HepG2 (cell line): ENCODE results near the gene TOP2A. TPM values are rescaled to one million over a fixed set of nuclear protein-coding genes. Genes with fewer than 3 reads are reported as not detected.

Experiments used
- ATAC-seq: fragments of 200-7000 bp; cut with Tn5 transposase; 3 replicates; pipeline ENCODE4 v1.9.1; 2020; ENCODE audit warnings: mild to moderate bottlenecking, moderate library complexity
- BruUV-seq: library from RNA; stranded (reverse); fragments of 400-500 nt; replicated peaks from 2 replicates; lab custom pipeline; 2021; lab: Mats Ljungman, UMichigan
- CTCF ChIA-PET: fragments of 300-600 bp; formaldehyde crosslinking; extraction: SDS; loops from one replicate; lab custom pipeline; 2021; ENCODE audit warnings: low total read pairs, inconsistent platforms, low intra/inter-chr PET ratio; lab: Yijun Ruan, JAX
- POLR2A ChIA-PET: fragments of 350-600 bp; sonication (Branson Sonifier 250); formaldehyde crosslinking; loops from one replicate; lab custom pipeline; 2020; ENCODE audit warnings: antibody characterized with exemption, inconsistent platforms; lab: Yijun Ruan, JAX
- DNase-seq: peaks from one replicate; pipeline ENCODE4 v3.0.0-alpha.2; 2015; ENCODE audit warnings: low spot score
- FAIRE-seq: peaks from 3 replicates; lab custom pipeline; 2011; peaks lifted over from hg19 to GRCh38; lab: Jason Lieb, UNC
- H2AFZ ChIP-seq: one replicate; pipeline ENCODE4 v1.6.1; 2011; ENCODE audit warnings: low read length, inconsistent platforms
- H3K27ac ChIP-seq: fragments of 300-600 bp; 3 replicates; pipeline ENCODE4 v1.8.0; 2011; ENCODE audit warnings: mixed run types, mild to moderate bottlenecking, mixed read lengths, low read length, inconsistent platforms; ENCODE audit not compliant: insufficient read depth; ENCODE audit errors: extremely low read length
- H3K27me3 ChIP-seq, 2 experiments: fragments of 200-600 bp in 1 of 2; 2 replicates in 1 of 2; 3 replicates in 1 of 2; pipeline versions ENCODE4 v1.6.0 to v1.8.0; 2011; ENCODE audit warnings: low read length in 2 of 2, mild to moderate bottlenecking in 2 of 2, moderate library complexity in 2 of 2, inconsistent platforms in 1 of 2; ENCODE audit not compliant: insufficient read depth in 2 of 2, control insufficient read depth in 1 of 2
- H3K36me3 ChIP-seq, 2 experiments: fragments of 200-600 bp in 1 of 2; replicated peaks in 1 of 2; 2 replicates in 1 of 2; 3 replicates in 1 of 2; pipeline versions ENCODE4 v1.5.1 to v1.8.0; 2011; ENCODE audit warnings: low read length in 2 of 2, inconsistent platforms in 1 of 2; ENCODE audit not compliant: insufficient read depth in 2 of 2, control insufficient read depth in 1 of 2
- H3K4me1 ChIP-seq: 2 replicates; pipeline ENCODE4 v1.5.1; 2012; ENCODE audit warnings: low read length, inconsistent platforms; ENCODE audit not compliant: insufficient read depth
- H3K4me2 ChIP-seq: 2 replicates; pipeline ENCODE4 v1.6.0; 2011; ENCODE audit warnings: low read depth, low read length, inconsistent platforms
- H3K4me3 ChIP-seq, 3 experiments: fragments of 200-600 bp in 1 of 3; sonication (generic), shearing (Covaris generic) in 1 of 3; replicated peaks in 1 of 3; 2 replicates each; pipeline ENCODE4 v1.5.1; 2011 to 2016; ENCODE audit warnings: low read length in 3 of 3, inconsistent platforms in 2 of 3, low read depth in 2 of 3, mild to moderate bottlenecking in 2 of 3, control low read depth in 1 of 3, mixed read lengths in 1 of 3; ENCODE audit not compliant: insufficient read depth in 1 of 3
- H3K79me2 ChIP-seq: one replicate; pipeline ENCODE4 v1.6.1; 2011; ENCODE audit warnings: low read length, inconsistent platforms; ENCODE audit not compliant: insufficient read depth
- H3K9ac ChIP-seq: 2 replicates; pipeline ENCODE4 v1.6.0; 2011; ENCODE audit warnings: mild to moderate bottlenecking, low read depth, low read length, inconsistent platforms; ENCODE audit not compliant: insufficient read depth
- H3K9me3 ChIP-seq: 2 replicates; pipeline ENCODE4 v1.5.1; 2012; ENCODE audit warnings: mild to moderate bottlenecking, low read length
- H4K20me1 ChIP-seq: 2 replicates; pipeline ENCODE4 v1.6.0; 2011; ENCODE audit warnings: inconsistent platforms, mild to moderate bottlenecking, low read length, moderate library complexity; ENCODE audit not compliant: insufficient read depth
- ATAD3A ChIP-seq: sonication (generic); formaldehyde crosslinking; IDR thresholded peaks from 2 replicates; pipeline ENCODE4 v1.4.0; 2020; ENCODE audit warnings: missing genetic modification reagents
- CREM ChIP-seq, 2 experiments: sonication (generic) in 1 of 2; formaldehyde crosslinking in 1 of 2; IDR thresholded peaks; 2 replicates each; pipeline versions ENCODE4 v1.4.0 to v1.6.1; 2016 to 2020; ENCODE audit warnings: antibody characterized with exemption in 1 of 2, mild to moderate bottlenecking in 1 of 2, missing genetic modification reagents in 1 of 2
- GFI1 ChIP-seq: sonication (generic); formaldehyde crosslinking; IDR thresholded peaks from 2 replicates; pipeline ENCODE4 v1.5.0; 2020; ENCODE audit warnings: missing genetic modification reagents, mild to moderate bottlenecking, borderline replicate concordance
- HNRNPLL ChIP-seq: fragments of 200-400 bp; formaldehyde crosslinking; IDR thresholded peaks from 2 replicates; pipeline ENCODE4 v1.6.1; 2017; ENCODE audit warnings: mild to moderate bottlenecking, low read depth, low read length; ENCODE audit not compliant: poor library complexity, severe bottlenecking
- HOXA5 ChIP-seq: sonication (generic); formaldehyde crosslinking; IDR thresholded peaks from 2 replicates; pipeline ENCODE4 v1.4.0; 2020; ENCODE audit warnings: missing genetic modification reagents
- HOXA7 ChIP-seq: sonication (generic); formaldehyde crosslinking; IDR thresholded peaks from 2 replicates; pipeline ENCODE4 v1.8.1; 2022; ENCODE audit warnings: mild to moderate bottlenecking, missing genetic modification reagents, moderate library complexity
- NFIB ChIP-seq: sonication (generic); formaldehyde crosslinking; IDR thresholded peaks from 2 replicates; pipeline ENCODE4 v1.9.0; 2021; ENCODE audit warnings: missing genetic modification reagents, mild to moderate bottlenecking, borderline replicate concordance
- POLR2AphosphoS5 ChIP-seq: IDR thresholded peaks from 2 replicates; pipeline ENCODE4 v1.6.1; 2012; ENCODE audit warnings: low read depth, low read length
- SAP130 ChIP-seq: IDR thresholded peaks from 2 replicates; pipeline ENCODE4 v1.6.1; 2016; ENCODE audit warnings: low read depth
- TCF12 ChIP-seq, 2 experiments: fragments of 450-650 bp in 1 of 2; sonication (generic) in 1 of 2; formaldehyde crosslinking in 1 of 2; IDR thresholded peaks; 2 replicates each; pipeline versions ENCODE4 v1.6.1 to v1.8.0; 2017 to 2022; ENCODE audit warnings: antibody characterized with exemption in 1 of 2, mild to moderate bottlenecking in 1 of 2, missing genetic modification reagents in 1 of 2, moderate library complexity in 1 of 2
- ZNF557 ChIP-seq: sonication (generic); formaldehyde crosslinking; IDR thresholded peaks from 2 replicates; pipeline ENCODE4 v1.4.0; 2020; ENCODE audit warnings: missing genetic modification reagents
- ZNF614 ChIP-seq: IDR thresholded peaks from 2 replicates; pipeline ENCODE4 v1.6.1; 2018; ENCODE audit warnings: missing biosample characterization, missing genetic modification reagents, inconsistent platforms, borderline replicate concordance
- ZNF710 ChIP-seq: sonication (generic); formaldehyde crosslinking; IDR thresholded peaks from 2 replicates; pipeline ENCODE4 v1.5.0; 2020; ENCODE audit warnings: mild to moderate bottlenecking, missing genetic modification reagents, borderline replicate concordance
- ZNF747 ChIP-seq: sonication (generic); formaldehyde crosslinking; IDR thresholded peaks from 2 replicates; pipeline ENCODE4 v1.8.1; 2023; ENCODE audit warnings: missing genetic modification reagents, mild to moderate bottlenecking, borderline replicate concordance
- ZNF761 ChIP-seq: sonication (generic); formaldehyde crosslinking; conservative IDR thresholded peaks from 2 replicates; pipeline ENCODE4 v1.4.0; 2020; ENCODE audit warnings: mild to moderate bottlenecking, missing genetic modification reagents
- ZNF768 ChIP-seq: sonication (generic); formaldehyde crosslinking; IDR thresholded peaks from 2 replicates; pipeline ENCODE4 v1.4.0; 2020; ENCODE audit warnings: missing genetic modification reagents
- WGBS: methylation state at CpG from one replicate; pipeline ENCODE4 v1.1.6; 2017; ENCODE audit warnings: low lambda C conversion rate; 5-methylcytosine and 5-hydroxymethylcytosine counted together
- in situ Hi-C: cut with HindIII; loops from 2 replicates; pipeline ENCODE4 v1.10.0; 2017; ENCODE audit warnings: low pct_unique_long_range_greater_than_20kb; ENCODE audit not compliant: extremely low pct_ligation_motif_present
- intact Hi-C: fragments of 100-400 bp; cut with micrococcal nuclease; formaldehyde crosslinking; loops from one replicate; pipeline ENCODE4 v1.10.0; 2022; ENCODE audit not compliant: unreplicated experiment
- polyA plus RNA-seq, 8 experiments: library from polyadenylated mRNA; depleted of rRNA in 3 of 8; stranded (reverse) in 7 of 8; unstranded in 1 of 8; fragments of >200 nt; fragmentation: Illumina TruSeq in 4 of 8; extraction: Trizol in 4 of 8; gene quantifications; 2 replicates each; pipeline versions ENCODE4 v1.2.1 to v1.2.3, GENCODE V29; 2011 to 2016; ENCODE audit warnings: low read depth in 4 of 8, missing spikeins in 1 of 8, mixed read lengths in 1 of 8; ENCODE audit not compliant: insufficient read depth in 1 of 8
- total RNA-seq, 5 experiments: library from RNA; depleted of rRNA; stranded (reverse); fragments of >200 nt; fragmentation: Illumina TruSeq; extraction: Trizol; gene quantifications; 2 replicates each; pipeline ENCODE4 v1.2.3, GENCODE V29; 2016; ENCODE audit warnings: low read depth in 1 of 5
- TF ChIP-seq, protein P1 (sequence below): sonication (generic); formaldehyde crosslinking; IDR thresholded peaks from 2 replicates; pipeline ENCODE4 v1.8.0; 2022; ENCODE audit warnings: missing genetic modification reagents, mild to moderate bottlenecking, inconsistent platforms, borderline replicate concordance
- TF ChIP-seq, protein P2 (sequence below): fragments of 450-650 bp; IDR thresholded peaks from 2 replicates; pipeline ENCODE4 v1.6.1; 2017

TOP2A gene
- total and polyA plus RNA-seq, 2 of the 13 experiments (the other 11 are each of a cell fraction or from before 2014, with no cell fraction given): 108 to 327 TPM

- DNase-seq: peak; percentile 58
- Histone ChIP-seq H3K9me3 (no peaks in the 10 kb centered on the region), H3K4me1 (peaks cover 55% of the 10 kb centered on the region), H3K27me3 (no peaks in the 10 kb centered on the region; a peak in 1 of 5 replicates), H3K4me3 (no peak overlapping the region), H3K79me2 (no peaks in the 10 kb centered on the region), H3K4me2 (no peak overlapping the region), H2AFZ (no peak overlapping the region), H3K27ac (no peak overlapping the region), H4K20me1 (no peaks in the 10 kb centered on the region), H3K36me3 (peaks cover 13 to 14% of the 10 kb centered on the region in 2 experiments), H3K9ac (no peak overlapping the region)
- peak; percentile 74 for ATAC-seq
- FAIRE-seq: peak; percentile 37
- CTCF ChIA-PET: interaction anchor here (0.9 to 5.1 kb wide), 3 partner anchors 15 to 65 kb away, joined by 3 to 157 read pairs (median 5); no protein-coding TSS in a partner anchor
- 79% methylated on average over 12 of the region's 29 CpGs for WGBS
- POLR2A ChIA-PET: interaction anchor here (0.6 to 4.2 kb wide), 9 partner anchors 10 to 136 kb away, joined by 3 to 34 read pairs (median 3); partner anchors contain the start of gene WIPF2
- intact Hi-C loops (loop anchor here (1.0 to 5.0 kb wide), 2 partner anchors 52 to 153 kb away; no protein-coding TSS in a partner anchor), in situ Hi-C loops (loop anchor here (10.0 kb wide), 1 partner anchor 150 kb away; no protein-coding TSS in a partner anchor)
- BruUV-seq: no TSS peak
- TF ChIP-seq HNRNPLL: peak; percentile 47
- no peak for TF ChIP-seq HOXA5 (CRISPR knock-in tag)
- no peak for TF ChIP-seq NFIB (CRISPR knock-in tag)
- peak; percentile 78; the same call in 1 of the 2 replicates for TF ChIP-seq ZNF614
- TF ChIP-seq ZNF768 (CRISPR knock-in tag): no peak
- 0 out of 2 replicates have a peak, but pooled peaks have one; percentile 47 for TF ChIP-seq ZNF761 (CRISPR knock-in tag)
- no peak for TF ChIP-seq CREM (IDR thresholded peaks at IDR 0.05)
- no peak for TF ChIP-seq CREM (CRISPR knock-in tag; IDR thresholded peaks at IDR 0.05)
- no peak for TF ChIP-seq HOXA7 (CRISPR knock-in tag)
- TF ChIP-seq POLR2AphosphoS5: no peak
- TF ChIP-seq, protein P1, sequence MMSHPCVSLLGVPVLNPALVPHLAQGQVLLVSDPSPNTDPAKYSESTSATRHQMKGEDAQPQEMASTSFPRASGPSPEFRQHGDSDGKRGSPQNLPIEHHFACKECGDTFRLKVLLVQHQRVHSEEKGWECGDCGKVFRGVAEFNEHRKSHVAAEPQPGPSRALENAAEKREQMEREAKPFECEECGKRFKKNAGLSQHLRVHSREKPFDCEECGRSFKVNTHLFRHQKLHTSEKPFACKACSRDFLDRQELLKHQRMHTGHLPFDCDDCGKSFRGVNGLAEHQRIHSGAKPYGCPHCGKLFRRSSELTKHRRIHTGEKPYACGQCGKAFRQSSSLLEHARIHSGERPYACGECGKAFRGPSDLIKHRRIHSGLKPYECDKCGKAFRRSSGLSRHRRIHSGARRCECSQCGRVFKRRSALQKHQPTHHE (CRISPR knock-in tag): no peak
- 0 out of 2 replicates have a peak, but pooled peaks have one; percentile 12 for TF ChIP-seq ZNF710
- TF ChIP-seq TCF12 (IDR thresholded peaks at IDR 0.05): no peak
- no peak for TF ChIP-seq TCF12 (CRISPR knock-in tag; IDR thresholded peaks at IDR 0.05)
- TF ChIP-seq GFI1 (CRISPR knock-in tag): peak; percentile 58; the same call in 1 of the 2 replicates
- TF ChIP-seq ZNF747 (CRISPR knock-in tag): no peak
- no peak for TF ChIP-seq ATAD3A (CRISPR knock-in tag)
- TF ChIP-seq, protein P2, sequence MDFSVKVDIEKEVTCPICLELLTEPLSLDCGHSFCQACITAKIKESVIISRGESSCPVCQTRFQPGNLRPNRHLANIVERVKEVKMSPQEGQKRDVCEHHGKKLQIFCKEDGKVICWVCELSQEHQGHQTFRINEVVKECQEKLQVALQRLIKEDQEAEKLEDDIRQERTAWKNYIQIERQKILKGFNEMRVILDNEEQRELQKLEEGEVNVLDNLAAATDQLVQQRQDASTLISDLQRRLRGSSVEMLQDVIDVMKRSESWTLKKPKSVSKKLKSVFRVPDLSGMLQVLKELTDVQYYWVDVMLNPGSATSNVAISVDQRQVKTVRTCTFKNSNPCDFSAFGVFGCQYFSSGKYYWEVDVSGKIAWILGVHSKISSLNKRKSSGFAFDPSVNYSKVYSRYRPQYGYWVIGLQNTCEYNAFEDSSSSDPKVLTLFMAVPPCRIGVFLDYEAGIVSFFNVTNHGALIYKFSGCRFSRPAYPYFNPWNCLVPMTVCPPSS: no peak
- TF ChIP-seq ZNF557 (CRISPR knock-in tag): no peak
- peak; percentile 50; the same call in 1 of the 2 replicates for TF ChIP-seq SAP130 (CRISPR knock-in tag)
These were observed 62.4 kb downstream of the TOP2A start for GRCh38 chr17:40355123-40355803.
